ENCODE results near the gene CHIC2.

DNA sequence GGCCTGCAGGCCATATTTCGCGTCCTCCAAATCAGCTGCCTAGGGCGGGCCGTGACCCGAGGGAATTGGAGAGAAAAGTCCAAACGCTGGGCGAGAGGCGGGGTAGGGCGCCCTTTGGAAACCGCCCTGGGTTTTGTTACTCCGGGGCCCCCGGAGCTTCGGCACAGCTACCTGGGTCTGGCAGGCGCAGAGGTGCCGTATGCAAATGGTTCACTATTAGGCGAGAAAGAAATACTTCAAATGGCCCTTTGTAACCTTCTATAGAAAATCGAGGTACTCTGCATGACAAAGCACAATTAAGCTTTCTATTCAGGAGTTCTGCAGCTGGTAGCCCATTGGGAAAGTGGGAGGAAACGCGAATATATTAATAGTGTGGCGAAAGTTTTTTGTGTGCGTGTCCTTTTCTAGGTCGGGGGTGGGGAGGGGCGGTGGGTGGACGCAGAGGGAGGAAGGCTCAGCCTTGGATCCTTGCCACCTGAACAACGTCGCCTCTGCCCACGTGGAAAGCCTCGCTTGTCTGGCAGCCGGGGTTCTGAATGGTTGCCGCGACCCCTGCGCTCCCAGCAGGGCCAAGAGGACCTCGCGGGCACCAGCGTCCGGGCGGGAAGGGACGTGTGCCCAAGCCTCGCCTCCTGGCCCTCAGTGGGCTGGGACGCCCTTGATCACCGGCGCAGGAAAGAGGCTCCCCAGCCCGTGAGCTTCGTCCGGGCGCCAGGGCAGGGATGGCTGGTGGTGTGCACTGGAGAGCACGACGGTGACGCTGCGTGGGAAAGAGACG lies 45.0 kb upstream of the CHIC2 start:
- no peak for TF ChIP-seq POLR2A (IDR thresholded peaks at IDR 0.05; ENCODE audit: low read depth, low read length)
- TF ChIP-seq TAF1 (IDR thresholded peaks at IDR 0.05; ENCODE audit: borderline replicate concordance, low read depth, low read length): no peak

Measured in GM12892 (cell line).